ENCODE measurements around the gene MUCL3.
"Not testable (repeated sequence)": the region's sequence is repeated elsewhere in the genome, so short reads cannot be mapped to it uniquely, and the experiment has no call there.

MUCL3 gene

GRCh38 chr6:30942338-30943060 is 1.7 kb downstream of the MUCL3 start:
- DNase-seq, result peak; percentile 10 to 46

DNA sequence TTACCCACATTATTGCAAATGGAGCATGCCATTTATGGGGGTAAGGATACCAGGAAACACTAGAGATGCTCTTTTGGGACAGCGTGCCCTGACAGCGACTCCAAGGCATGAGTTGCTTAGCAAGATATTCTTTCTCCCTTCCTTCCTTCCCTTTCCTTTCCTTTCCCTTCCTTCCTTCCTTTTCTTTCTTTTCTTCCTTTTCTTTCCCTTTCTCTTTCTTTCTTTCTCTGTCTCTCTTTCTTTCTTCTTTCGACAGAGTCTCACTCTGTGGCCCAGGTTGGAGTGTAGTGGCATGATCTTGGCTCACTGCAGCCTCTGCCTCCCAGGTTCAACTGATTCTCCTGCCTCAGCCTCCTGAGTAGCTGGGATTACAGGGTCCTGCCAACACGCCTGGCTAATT is 3.3 kb downstream of the MUCL3 start:
- DNase-seq, result no peak

GRCh38 chr6:30945281-30945680 is 4.5 kb downstream of the MUCL3 start:
- no peak for DNase-seq

- DNase-seq, result no peak
Observed at GRCh38 chr6:30947231-30947630, 6.5 kb downstream of the MUCL3 start.

- no peak for DNase-seq
Observed at GRCh38 chr6:30948811-30949210, 8.0 kb downstream of the MUCL3 start.

- DNase-seq, result no peak
Observed at GRCh38 chr6:30951907-30952469, 11.2 kb downstream of the MUCL3 start.

- no peak for DNase-seq
Observed at GRCh38 chr6:30954631-30955366, 14.0 kb downstream of the MUCL3 start.

DNA sequence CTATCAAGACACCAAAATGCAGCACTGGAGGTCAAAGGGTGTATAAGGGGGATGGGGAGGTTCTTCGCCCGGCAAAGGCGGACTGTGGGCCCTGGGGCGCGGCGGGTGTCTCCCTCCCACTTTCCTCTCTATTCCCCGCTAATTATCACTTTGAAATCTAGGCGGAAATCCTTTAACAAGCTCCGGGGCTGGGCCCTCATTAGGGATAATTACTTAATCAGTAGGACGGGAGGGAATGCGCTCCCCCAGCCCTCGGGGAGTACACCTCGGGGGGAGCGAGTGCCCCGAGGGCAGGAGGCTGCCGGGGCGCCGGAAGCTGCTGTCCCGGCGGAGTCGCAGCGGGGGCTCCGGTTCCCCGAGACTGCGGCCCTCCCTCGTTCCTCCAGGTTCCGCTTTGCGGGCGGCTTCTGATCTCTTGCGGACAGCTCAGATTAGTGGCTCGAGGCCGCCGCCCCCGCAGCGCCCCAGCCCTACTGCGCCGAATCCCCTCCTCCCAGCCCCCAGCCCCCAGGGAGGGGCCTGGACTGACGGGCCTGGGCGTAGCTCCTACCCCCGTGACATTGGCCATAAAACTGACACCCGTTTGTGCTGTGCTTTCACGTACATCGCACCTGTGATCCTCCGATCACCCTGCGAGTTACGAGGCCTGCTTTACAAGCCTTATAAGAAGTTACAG is 14.7 kb downstream of the MUCL3 start:
- DNase-seq, result peak in 1 of 2 experiments; percentile 61

DNA sequence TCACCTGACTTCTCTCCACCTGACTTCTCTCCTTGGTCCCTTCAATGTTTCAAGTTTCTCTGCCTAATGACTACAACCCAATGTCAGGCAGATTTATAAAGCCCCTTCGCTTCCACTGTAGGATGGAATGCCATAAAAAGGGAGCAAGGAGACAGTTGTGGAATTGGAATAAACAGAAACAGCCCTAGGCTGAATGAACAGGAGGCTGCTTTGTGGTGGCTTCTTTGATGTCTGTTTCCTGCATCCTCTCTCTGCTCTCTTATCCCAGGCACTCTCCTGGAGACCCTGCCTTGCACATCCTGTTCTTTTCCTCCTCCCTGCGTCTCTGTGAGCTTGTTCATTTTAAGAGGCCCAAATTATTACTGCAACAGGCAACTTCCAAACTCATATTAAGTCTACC is 16.9 kb downstream of the MUCL3 start:
- DNase-seq, result no peak

- DNase-seq, result peak in 1 of 2 experiments; percentile 11
Observed at GRCh38 chr6:30960907-30961673, 20.3 kb downstream of the MUCL3 start.

DNA sequence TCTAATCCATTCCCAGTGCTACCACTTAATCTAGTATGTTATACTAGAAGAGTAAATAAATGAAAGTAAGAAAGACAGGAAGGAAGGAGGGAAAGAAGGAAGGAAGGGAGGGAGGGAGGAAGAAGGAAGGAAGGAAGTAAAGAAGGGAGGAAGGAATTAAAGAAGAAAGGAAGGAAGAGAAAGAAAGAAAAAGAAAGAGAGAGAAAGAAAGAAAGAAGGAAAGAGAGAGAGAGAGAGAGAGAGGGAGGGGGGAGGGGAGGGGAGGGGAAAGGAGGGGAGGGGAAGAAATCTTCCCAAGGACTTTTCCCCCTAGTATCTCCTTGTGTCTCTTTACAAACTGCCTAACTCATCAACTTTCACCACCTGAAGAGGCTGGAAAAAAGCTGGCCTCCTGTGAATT is 21.9 kb downstream of the MUCL3 start:
- DNase-seq, result no peak

DNA sequence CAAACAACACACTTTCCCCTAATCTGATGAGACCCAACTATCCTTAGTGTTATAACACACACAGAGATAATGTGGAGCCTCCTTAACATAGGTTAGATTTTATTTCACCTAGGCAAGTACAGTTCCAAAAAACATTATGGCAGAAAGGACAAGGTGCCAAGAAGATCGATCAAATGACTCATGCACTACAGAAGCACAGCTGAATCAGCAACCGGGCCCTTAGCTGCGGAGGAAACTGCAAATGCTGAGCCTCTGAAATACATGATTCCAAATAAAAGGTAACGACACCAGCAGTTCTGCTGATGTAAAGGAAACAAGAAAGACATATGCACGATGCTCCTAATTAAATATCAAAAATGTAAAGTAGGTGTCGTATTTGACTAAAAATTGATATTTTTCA is 22.9 kb downstream of the MUCL3 start:
- DNase-seq, result no peak

DNA sequence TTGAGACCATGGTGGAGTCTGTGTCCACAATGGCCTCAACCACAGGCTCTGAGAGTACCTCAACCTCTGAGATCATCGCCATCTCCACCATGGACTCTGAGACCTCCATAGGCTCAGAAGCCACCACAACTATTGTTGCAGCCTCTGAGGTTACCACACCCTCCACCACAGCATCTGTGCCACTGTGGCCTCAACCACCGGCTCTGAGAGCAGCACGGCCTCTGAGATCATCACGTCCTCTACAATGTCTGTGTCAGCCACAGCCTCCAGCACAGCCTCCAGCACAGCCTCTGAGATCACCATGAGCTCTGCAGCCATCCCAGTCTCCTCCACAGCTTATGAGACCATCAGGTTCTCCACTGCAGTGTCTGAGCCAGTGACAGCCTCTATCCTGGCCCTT is 23.3 kb downstream of the MUCL3 start:
- DNase-seq, result no peak

DNA sequence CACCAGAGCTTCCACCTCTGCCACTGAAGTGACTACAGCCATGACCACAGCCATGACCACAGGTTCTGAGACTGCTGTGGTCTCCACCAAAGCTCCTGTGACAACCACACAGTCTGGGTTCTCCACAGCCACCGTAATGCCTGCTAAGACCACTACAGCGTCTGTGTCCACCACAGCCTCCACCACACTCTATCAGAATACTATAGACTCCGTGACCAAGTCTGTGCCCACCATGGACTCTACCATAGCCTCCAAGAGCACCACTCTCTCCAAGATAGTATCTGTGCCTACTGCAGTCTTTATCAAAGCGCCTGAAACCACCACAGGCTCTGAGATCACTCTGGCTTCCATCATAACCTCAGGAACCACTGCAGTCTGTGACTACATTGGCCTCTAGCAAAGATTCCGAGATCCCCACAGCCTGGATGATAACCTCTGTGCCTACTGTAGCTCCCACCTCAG is 24.4 kb downstream of the MUCL3 start:
- DNase-seq, result no peak

- no peak for DNase-seq
Observed at GRCh38 chr6:30966154-30966553, 25.4 kb downstream of the MUCL3 start.

GRCh38 chr6:30969171-30969570 is 28.4 kb downstream of the MUCL3 start:
- not testable (repeated sequence) for DNase-seq

- DNase-seq, result no peak
Observed at GRCh38 chr6:30970946-30971345, 30.2 kb downstream of the MUCL3 start.

- DNase-seq, result no peak
Observed at GRCh38 chr6:30972816-30973215, 32.0 kb downstream of the MUCL3 start.

- DNase-seq, result no peak
Observed at GRCh38 chr6:30974490-30975252, 33.9 kb downstream of the MUCL3 start.

- DNase-seq, result no peak
Observed at GRCh38 chr6:30979141-30979540, 38.4 kb downstream of the MUCL3 start.

- no peak for DNase-seq
Observed at GRCh38 chr6:30979690-30980089, 38.9 kb downstream of the MUCL3 start.
